ENCODE results near the gene ANKRD11.

DNA sequence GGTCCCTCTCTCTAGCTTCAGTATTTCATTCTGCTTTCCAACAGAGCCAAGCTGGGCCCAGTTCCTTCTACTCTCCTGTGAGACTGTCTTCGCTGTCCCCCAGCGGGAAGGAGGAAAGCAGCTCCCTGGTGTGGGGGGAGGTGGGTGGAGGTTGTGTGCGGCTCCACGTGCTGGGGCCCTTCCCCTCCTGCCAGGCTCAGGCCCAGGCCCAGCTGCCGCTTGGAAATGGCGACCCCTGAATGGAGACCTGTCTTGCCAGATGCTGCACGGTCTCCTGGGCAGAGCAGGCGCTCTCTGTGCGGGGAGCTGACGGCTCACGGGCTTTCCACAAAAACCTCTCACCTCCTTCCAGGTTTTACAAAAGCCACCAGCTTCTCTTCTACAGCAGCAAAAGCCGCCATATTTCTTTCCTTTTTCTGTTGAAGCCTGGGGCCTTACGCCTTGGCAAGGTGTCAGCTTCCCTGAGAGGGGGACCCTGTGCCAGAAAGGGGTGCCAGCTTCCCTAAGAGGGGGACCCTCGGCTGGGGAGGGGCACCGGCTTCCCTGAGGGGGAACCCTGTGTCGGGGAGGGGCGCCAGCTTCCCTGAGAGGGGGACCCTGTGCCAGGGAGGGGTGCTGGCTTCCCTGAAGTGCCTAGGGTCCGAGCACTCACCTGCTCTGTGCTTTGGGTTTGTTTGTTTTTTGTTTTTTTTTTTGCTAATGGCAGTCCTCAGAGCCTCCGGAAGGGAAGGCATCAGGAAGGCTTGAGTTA is 225.4 kb downstream of the ANKRD11 start:
- TF ChIP-seq, protein P1, sequence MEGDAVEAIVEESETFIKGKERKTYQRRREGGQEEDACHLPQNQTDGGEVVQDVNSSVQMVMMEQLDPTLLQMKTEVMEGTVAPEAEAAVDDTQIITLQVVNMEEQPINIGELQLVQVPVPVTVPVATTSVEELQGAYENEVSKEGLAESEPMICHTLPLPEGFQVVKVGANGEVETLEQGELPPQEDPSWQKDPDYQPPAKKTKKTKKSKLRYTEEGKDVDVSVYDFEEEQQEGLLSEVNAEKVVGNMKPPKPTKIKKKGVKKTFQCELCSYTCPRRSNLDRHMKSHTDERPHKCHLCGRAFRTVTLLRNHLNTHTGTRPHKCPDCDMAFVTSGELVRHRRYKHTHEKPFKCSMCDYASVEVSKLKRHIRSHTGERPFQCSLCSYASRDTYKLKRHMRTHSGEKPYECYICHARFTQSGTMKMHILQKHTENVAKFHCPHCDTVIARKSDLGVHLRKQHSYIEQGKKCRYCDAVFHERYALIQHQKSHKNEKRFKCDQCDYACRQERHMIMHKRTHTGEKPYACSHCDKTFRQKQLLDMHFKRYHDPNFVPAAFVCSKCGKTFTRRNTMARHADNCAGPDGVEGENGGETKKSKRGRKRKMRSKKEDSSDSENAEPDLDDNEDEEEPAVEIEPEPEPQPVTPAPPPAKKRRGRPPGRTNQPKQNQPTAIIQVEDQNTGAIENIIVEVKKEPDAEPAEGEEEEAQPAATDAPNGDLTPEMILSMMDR (IDR thresholded peaks at IDR 0.05): no peak
- no peak for TF ChIP-seq POLR2A (IDR thresholded peaks at IDR 0.05)
